ENCODE results near the gene ARHGDIB.

GRCh38 chr12:14961466-14962152, at the start of gene ARHGDIB:
- TF ChIP-seq EZH2 (IDR thresholded peaks at IDR 0.05) (no peak), EZH2phosphoT487 (IDR thresholded peaks at IDR 0.05; ENCODE audit: borderline replicate concordance) (no peak), ELF1 (IDR thresholded peaks at IDR 0.05; ENCODE audit: borderline replicate concordance, low read depth) (no peak), REST (IDR thresholded peaks at IDR 0.05; ENCODE audit: low read depth) (no peak), CTCF (IDR thresholded peaks at IDR 0.05 in 2 of 3, conservative IDR thresholded peaks at IDR 0.05 in 1 of 3; ENCODE audit: borderline replicate concordance in 1 of 3, insufficient read depth in 1 of 3, low read depth in 2 of 3, low read length in 2 of 3) (no peak), CEBPB (IDR thresholded peaks at IDR 0.05; ENCODE audit: low read depth) (no peak), ZNF274 (IDR thresholded peaks at IDR 0.05; ENCODE audit: low read depth, low read length) (no peak), SP1 (IDR thresholded peaks at IDR 0.05; ENCODE audit: low read depth) (no peak), POLR2A (IDR thresholded peaks at IDR 0.05; ENCODE audit: borderline replicate concordance, extremely low read depth, insufficient read depth, insufficient read length) (no peak)
